Measurements from ENCODE around the gene DGAT2L6. TPM values are rescaled to one million over a fixed set of nuclear protein-coding genes. Genes with fewer than 3 reads are reported as not detected.
A peak's percentile ranks its signal among the peaks of the same experiment; 100 is the strongest.

DGAT2L6 gene
- total RNA-seq, 1 experiment from 2014 or later = not detected

- peaks cover 2% of the 10 kb centered on the region; the same call in 1 of the 2 replicates for H3K79me2 ChIP-seq (ENCODE audit: insufficient read depth, low read length)
- H2BK15ac ChIP-seq (ENCODE audit: low read depth, low read length) = no peak overlapping the region
- H4K8ac ChIP-seq (replicated peaks; ENCODE audit: insufficient read length, low read depth, low read length) = no peak overlapping the region
- 0 out of 2 replicates have a peak overlapping the region, but pooled peaks have one; percentile 44 for H3K14ac ChIP-seq (ENCODE audit: insufficient read depth, low read length)
- H3K23ac ChIP-seq (ENCODE audit: insufficient read length, low read depth, low read length) = no peak overlapping the region
- H2BK20ac ChIP-seq (ENCODE audit: low read depth, low read length, poor library complexity, severe bottlenecking) = no peak overlapping the region
- no peak overlapping the region for H2BK120ac ChIP-seq (ENCODE audit: low read depth, low read length, poor library complexity, severe bottlenecking)
- H3K79me1 ChIP-seq (ENCODE audit: insufficient read depth, low read depth, low read length, poor library complexity, severe bottlenecking) = no peaks in the 10 kb centered on the region
- no peaks in the 10 kb centered on the region for H3K27me3 ChIP-seq (ENCODE audit: insufficient read depth, low read length)
- H3K9me3 ChIP-seq (ENCODE audit: control insufficient read depth, low read depth, low read length) = peaks cover 34% of the 10 kb centered on the region
- no peak for DNase-seq
- no peak overlapping the region for H3K56ac ChIP-seq (ENCODE audit: insufficient read length, low read depth, low read length)
- no peak overlapping the region for H2BK5ac ChIP-seq (ENCODE audit: insufficient read length, low read length)
- no peaks in the 10 kb centered on the region for H4K20me1 ChIP-seq (ENCODE audit: control insufficient read depth, insufficient read depth, insufficient read length)
- Mint-ChIP-seq H3K9me3 (peaks cover 60 to 72% of the 10 kb centered on the region in 2 experiments), H3K36me3 (ENCODE audit: insufficient read depth in 1 of 3, low read depth in 3 of 3) (peaks cover 20 to 29% (median 28%) of the 10 kb centered on the region in 3 experiments), H3K27me3 (ENCODE audit: low read depth) (no peaks in the 10 kb centered on the region), H3K27ac (peak overlapping the region; percentile 98 to 99 (median 99)), H3K4me1 (peaks cover 24 to 40% of the 10 kb centered on the region in 2 experiments), H3K4me3 (peak overlapping the region; percentile 98 to 99)
- peak overlapping the region; percentile 55 for H3K4me2 ChIP-seq (ENCODE audit: insufficient read depth, insufficient read length, low read length)
- no CpG with 5 or more reads among the region's 12 CpGs for WGBS (ENCODE audit: extremely low coverage, insufficient read length, low lambda C conversion rate)
- H2BK12ac ChIP-seq (ENCODE audit: insufficient read length, low read depth, low read length) = no peak overlapping the region
- H3K4ac ChIP-seq (ENCODE audit: low read depth, low read length) = no peak overlapping the region
- no peak overlapping the region for H3T11ph ChIP-seq (ENCODE audit: low read length)
- no peak overlapping the region for H4K5ac ChIP-seq (ENCODE audit: insufficient read length, low read depth, low read length)
- H3K23me2 ChIP-seq (ENCODE audit: insufficient read length, low read depth, low read length, poor library complexity, severe bottlenecking) = peaks cover 3% of the 10 kb centered on the region
- no peaks in the 10 kb centered on the region for H3K4me1 ChIP-seq (ENCODE audit: insufficient read depth, low read length)
- TF ChIP-seq CTCF (conservative IDR thresholded peaks at IDR 0.05) = no peak
- H3K9ac ChIP-seq (ENCODE audit: extremely low read depth, insufficient read length, low read length) = peak overlapping the region; percentile 83
- no peak overlapping the region for H2AK5ac ChIP-seq (ENCODE audit: insufficient read length, low read length)
- H3K18ac ChIP-seq (ENCODE audit: insufficient read length, low read depth, low read length) = no peak overlapping the region
- no peak overlapping the region for H3K27ac ChIP-seq (ENCODE audit: insufficient read length, low read depth, low read length)
- no peak overlapping the region for H4K91ac ChIP-seq (ENCODE audit: insufficient read length, low read depth, low read length)
- H2AFZ ChIP-seq (ENCODE audit: low read length) = no peak overlapping the region
Observed at GRCh38 chrX:70134116-70134477, 43.2 kb upstream of the DGAT2L6 start.
